Endothelial cell of umbilical vein (primary cell): ENCODE measurements around the gene CCDC15. TPM values are rescaled to one million over a fixed set of nuclear protein-coding genes. Genes with fewer than 3 reads are reported as not detected.
A peak's percentile ranks its signal among the peaks of the same experiment; 100 is the strongest.

Source experiments
- BruUV-seq: library from RNA; stranded (reverse); fragments of 400-500 nt; replicated peaks from 2 replicates; lab custom pipeline; 2021; lab: Mats Ljungman, UMichigan
- CTCF ChIA-PET: fragments of 300-600, 350-600 bp; sonication (Branson Sonifier 250); formaldehyde crosslinking; loops from one replicate; lab custom pipeline; 2021; ENCODE audit warnings: antibody characterized with exemption, inconsistent platforms; lab: Charles Lee
- POLR2A ChIA-PET: fragments of 300-600, 350-600 bp; sonication (Branson Sonifier 250); formaldehyde crosslinking; loops from one replicate; lab custom pipeline; 2021; ENCODE audit warnings: antibody characterized with exemption, inconsistent platforms; lab: Charles Lee
- DNase-seq: peaks from one replicate; pipeline ENCODE4 v3.0.0-alpha.2; 2011; ENCODE audit warnings: low read depth, low spot score
- FAIRE-seq: peaks from 2 replicates; lab custom pipeline; 2011; peaks lifted over from hg19 to GRCh38; lab: Jason Lieb, UNC
- H2AFZ ChIP-seq: 2 replicates; pipeline ENCODE4 v1.6.0; 2012; ENCODE audit warnings: low read depth, low read length, control low read depth, inconsistent platforms
- H3K27ac ChIP-seq: 2 replicates; pipeline ENCODE4 v1.5.1; 2011; ENCODE audit warnings: low read depth, mild to moderate bottlenecking, control low read depth, low read length, moderate library complexity; ENCODE audit not compliant: insufficient read depth
- H3K27me3 ChIP-seq, 2 experiments: 2 replicates each; pipeline versions ENCODE4 v1.6.0 to v1.6.1; 2011; ENCODE audit warnings: low read length in 2 of 2, mixed read lengths in 1 of 2; ENCODE audit not compliant: control insufficient read depth in 2 of 2, insufficient read depth in 2 of 2
- H3K36me3 ChIP-seq, 2 experiments: 2 replicates in 1 of 2; 3 replicates in 1 of 2; pipeline ENCODE4 v1.5.1; 2011; ENCODE audit warnings: low read length in 2 of 2, mild to moderate bottlenecking in 1 of 2, moderate library complexity in 1 of 2; ENCODE audit not compliant: control insufficient read depth in 2 of 2, insufficient read depth in 2 of 2; ENCODE audit errors: extremely low read depth in 1 of 2
- H3K4me1 ChIP-seq: 3 replicates; pipeline ENCODE4 v1.5.1; 2011; ENCODE audit warnings: mild to moderate bottlenecking, low read length; ENCODE audit not compliant: control insufficient read depth, insufficient read depth; ENCODE audit errors: extremely low read depth
- H3K4me2 ChIP-seq: 2 replicates; pipeline ENCODE4 v1.6.1; 2011; ENCODE audit warnings: low read length, control low read depth, mixed read lengths; ENCODE audit not compliant: insufficient read depth
- H3K4me3 ChIP-seq, 3 experiments: fragments of 200-600 bp in 1 of 3; sonication (generic), shearing (Covaris generic) in 1 of 3; replicated peaks in 1 of 3; 2 replicates each; pipeline ENCODE4 v1.5.1; 2011 to 2016; ENCODE audit warnings: control low read depth in 3 of 3, low read length in 3 of 3, mild to moderate bottlenecking in 2 of 3, inconsistent platforms in 1 of 3, low read depth in 1 of 3, moderate library complexity in 1 of 3; ENCODE audit not compliant: insufficient read depth in 1 of 3
- H3K79me2 ChIP-seq: 2 replicates; pipeline ENCODE4 v1.6.0; 2012; ENCODE audit warnings: low read length, inconsistent platforms; ENCODE audit not compliant: control insufficient read depth, insufficient read depth
- H3K9ac ChIP-seq: replicated peaks from 2 replicates; pipeline ENCODE3; 2011; ENCODE audit warnings: low read length, control low read depth; ENCODE audit not compliant: insufficient read depth; ENCODE audit errors: extremely low read depth
- H3K9me1 ChIP-seq: replicated peaks from 3 replicates; pipeline ENCODE4 v1.6.0; 2011; ENCODE audit warnings: mild to moderate bottlenecking, low read length; ENCODE audit not compliant: control insufficient read depth, insufficient read depth; ENCODE audit errors: extremely low read depth
- H3K9me3 ChIP-seq: replicated peaks from 2 replicates; pipeline ENCODE4 v1.5.1; 2012; ENCODE audit warnings: low read length, inconsistent platforms; ENCODE audit not compliant: control insufficient read depth, insufficient read depth
- H4K20me1 ChIP-seq: replicated peaks from 2 replicates; pipeline ENCODE3; 2011; ENCODE audit warnings: mild to moderate bottlenecking, low read length; ENCODE audit not compliant: control insufficient read depth, insufficient read depth; ENCODE audit errors: extremely low read depth
- CTCF ChIP-seq, 2 donors: IDR thresholded peaks; 1 replicate in 1 of 2; 2 replicates in 1 of 2; pipeline ENCODE4 v1.5.1; 2011; ENCODE audit warnings: low read length in 2 of 2, mild to moderate bottlenecking in 2 of 2, moderate library complexity in 2 of 2, control low read depth in 1 of 2, inconsistent platforms in 1 of 2, low read depth in 1 of 2; ENCODE audit not compliant: insufficient read depth in 1 of 2; ENCODE audit errors: extremely low read depth in 1 of 2
- EZH2 ChIP-seq: IDR thresholded peaks from 2 replicates; pipeline ENCODE4 v1.6.1; 2012; ENCODE audit warnings: borderline replicate concordance, low read depth, mild to moderate bottlenecking, moderate library complexity, low read length, inconsistent platforms; ENCODE audit not compliant: severe bottlenecking
- FOS ChIP-seq: IDR thresholded peaks from 2 replicates; pipeline ENCODE4 v1.6.1; 2011; ENCODE audit warnings: mild to moderate bottlenecking, low read length, moderate library complexity, borderline replicate concordance; ENCODE audit not compliant: insufficient read depth
- GATA2 ChIP-seq: IDR thresholded peaks from 2 replicates; pipeline ENCODE4 v1.7.0; 2011; ENCODE audit warnings: low read depth, mild to moderate bottlenecking, moderate library complexity, mixed read lengths, low read length; ENCODE audit not compliant: insufficient read length, insufficient read depth
- JUN ChIP-seq: IDR thresholded peaks from 2 replicates; pipeline ENCODE4 v1.6.1; 2011; ENCODE audit warnings: borderline replicate concordance, low read depth; ENCODE audit not compliant: insufficient read length, insufficient read depth
- MAX ChIP-seq: IDR thresholded peaks from 2 replicates; pipeline ENCODE4 v1.6.1; 2011; ENCODE audit not compliant: insufficient read depth, insufficient read length
- MYC ChIP-seq: IDR thresholded peaks from one replicate; pipeline ENCODE4 v1.6.1; 2011; ENCODE audit warnings: mild to moderate bottlenecking, low read depth, low read length
- POLR2A ChIP-seq: IDR thresholded peaks from 2 replicates; pipeline ENCODE4 v1.6.1; 2012; ENCODE audit warnings: low read depth, mild to moderate bottlenecking, control low read depth, low read length
- POLR2AphosphoS5 ChIP-seq: IDR thresholded peaks from 2 replicates; pipeline ENCODE4 v1.6.1; 2012; ENCODE audit warnings: low read depth, mild to moderate bottlenecking, control low read depth, low read length, moderate library complexity; ENCODE audit not compliant: insufficient read depth
- dilution Hi-C: fragments of 300-500 bp; cut with MboI; formaldehyde crosslinking; loops from one replicate; pipeline ENCODE4 v1.15.0; 2019; ENCODE audit warnings: low sequenced_read_pairs; ENCODE audit not compliant: extremely low pct_ligation_motif_present
- intact Hi-C: fragments of 100-400 bp; cut with micrococcal nuclease; formaldehyde crosslinking; loops from one replicate; pipeline ENCODE4 v1.10.0; 2022
- polyA plus RNA-seq, 4 experiments: library from polyadenylated mRNA; depleted of rRNA in 3 of 4; stranded (reverse) in 3 of 4; unstranded in 1 of 4; fragments of >200 nt; gene quantifications; 2 replicates each; pipeline versions ENCODE4 v1.2.1 to v1.2.3, GENCODE V29; 2011 to 2012; ENCODE audit warnings: missing spikeins in 1 of 4
- total RNA-seq: library from RNA; stranded (reverse); gene quantifications from 2 replicates; pipeline ENCODE4 v1.2.3, GENCODE V29; 2021

CCDC15 gene
- total and polyA plus RNA-seq, 2 donors (not counting 3 experiments of a cell fraction or from before 2014, with no cell fraction given) = 0.75 to 3.8 TPM

DNA sequence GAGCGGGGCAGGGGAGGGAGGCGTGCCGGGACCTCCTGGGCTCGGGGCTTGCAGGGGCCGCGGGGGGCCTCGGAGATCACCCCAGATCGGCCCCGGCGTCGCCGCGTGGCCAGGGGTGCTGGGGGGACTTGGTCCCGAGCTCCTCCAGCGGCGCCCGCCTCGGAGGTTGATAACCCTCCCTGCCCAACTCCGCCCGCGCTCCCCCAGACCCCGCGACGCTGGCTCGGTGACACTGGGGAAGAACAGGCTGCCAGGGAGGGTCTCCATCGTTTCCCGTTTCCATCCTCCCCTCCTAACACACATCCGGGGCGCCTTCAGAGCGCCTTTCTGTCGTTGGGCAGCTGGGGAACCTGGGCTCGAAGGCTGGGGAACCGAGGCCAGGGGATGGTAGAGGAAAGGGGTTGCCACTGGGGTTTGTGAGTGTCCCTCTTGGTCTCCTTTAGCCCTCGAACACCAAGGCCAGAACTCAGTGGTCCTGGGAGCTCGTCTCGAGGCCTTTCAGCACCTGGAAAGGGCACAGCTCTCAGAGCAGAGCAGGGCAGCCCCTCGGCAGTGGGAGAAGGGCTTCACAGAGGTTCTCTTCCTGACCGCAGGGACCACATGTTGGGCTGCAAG is 109.5 kb downstream of the CCDC15 start:
- Histone ChIP-seq H3K27me3 (no peaks in the 10 kb centered on the region), H4K20me1 (no peaks in the 10 kb centered on the region), H3K9ac (peak overlapping the region; percentile 60), H3K4me2 (peak overlapping the region; percentile 88), H3K79me2 (no peaks in the 10 kb centered on the region), H3K9me1 (no peaks in the 10 kb centered on the region), H3K27ac (no peak overlapping the region), H3K36me3 (no peaks in the 10 kb centered on the region), H3K4me1 (peaks cover 9% of the 10 kb centered on the region), H3K4me3 (peak overlapping the region; percentile 64 to 87 (median 74)), H3K9me3 (no peaks in the 10 kb centered on the region), H2AFZ (peak overlapping the region; percentile 99)
- intact Hi-C loops (loop anchor here (1.0 to 2.0 kb wide), 4 partner anchors 23 to 165 kb away; partner anchors contain the start of gene TMEM218), dilution Hi-C loops (no loop called here)
- DNase-seq = no peak
- POLR2A ChIA-PET = no interaction called here
- CTCF ChIA-PET = interaction anchor here (0.8 to 2.0 kb wide), 7 partner anchors 11 to 79 kb away, joined by 3 to 9 read pairs (median 4); no protein-coding TSS in a partner anchor
- FAIRE-seq = no peak
- no peak for TF ChIP-seq GATA2
- no peak for TF ChIP-seq MAX
- TF ChIP-seq CTCF (IDR thresholded peaks at IDR 0.05; ENCODE audit: extremely low read depth in 1 of 2, insufficient read depth in 1 of 2, low read depth in 1 of 2, low read length in 2 of 2) = no peak
- TF ChIP-seq JUN = no peak
- no peak for TF ChIP-seq POLR2AphosphoS5
- no peak for TF ChIP-seq FOS
- no peak for TF ChIP-seq POLR2A
- no peak for TF ChIP-seq EZH2
- no peak for TF ChIP-seq MYC
- no TSS peak for BruUV-seq
